GM21381 (cell line): ENCODE results near the gene IGFBP3.

Experiments used
- ATAC-seq: cut with Tn5 transposase; IDR thresholded peaks from one replicate; pipeline ENCODE4 v1.9.1; 2021; ENCODE audit warnings: mild to moderate bottlenecking, moderate library complexity; ENCODE audit not compliant: unreplicated experiment

IGFBP3 gene

DNA sequence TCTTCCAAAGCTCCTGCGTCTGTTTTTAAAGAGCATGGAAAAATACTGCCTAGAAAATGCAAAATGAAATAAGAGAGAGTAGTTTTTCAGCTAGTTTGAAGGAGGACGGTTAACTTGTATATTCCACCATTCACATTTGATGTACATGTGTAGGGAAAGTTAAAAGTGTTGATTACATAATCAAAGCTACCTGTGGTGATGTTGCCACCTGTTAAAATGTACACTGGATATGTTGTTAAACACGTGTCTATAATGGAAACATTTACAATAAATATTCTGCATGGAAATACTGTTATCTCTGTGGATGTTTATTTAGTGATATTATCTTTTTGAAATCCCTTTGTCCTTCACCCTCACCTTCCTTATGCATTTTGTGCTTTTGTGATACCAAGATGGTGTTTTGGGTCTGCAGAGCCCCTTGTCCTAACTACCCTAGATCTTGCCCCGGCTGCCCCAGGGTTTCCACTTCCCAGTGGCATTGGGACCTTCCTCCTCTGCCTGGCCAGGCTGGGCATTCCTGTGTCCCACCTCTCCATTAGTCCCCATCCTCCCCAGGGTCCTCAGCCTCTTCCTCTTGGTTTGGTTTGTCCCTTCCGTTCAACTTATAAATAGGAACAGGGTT lies 27.6 kb downstream of the IGFBP3 start:
- no peak for ATAC-seq

DNA sequence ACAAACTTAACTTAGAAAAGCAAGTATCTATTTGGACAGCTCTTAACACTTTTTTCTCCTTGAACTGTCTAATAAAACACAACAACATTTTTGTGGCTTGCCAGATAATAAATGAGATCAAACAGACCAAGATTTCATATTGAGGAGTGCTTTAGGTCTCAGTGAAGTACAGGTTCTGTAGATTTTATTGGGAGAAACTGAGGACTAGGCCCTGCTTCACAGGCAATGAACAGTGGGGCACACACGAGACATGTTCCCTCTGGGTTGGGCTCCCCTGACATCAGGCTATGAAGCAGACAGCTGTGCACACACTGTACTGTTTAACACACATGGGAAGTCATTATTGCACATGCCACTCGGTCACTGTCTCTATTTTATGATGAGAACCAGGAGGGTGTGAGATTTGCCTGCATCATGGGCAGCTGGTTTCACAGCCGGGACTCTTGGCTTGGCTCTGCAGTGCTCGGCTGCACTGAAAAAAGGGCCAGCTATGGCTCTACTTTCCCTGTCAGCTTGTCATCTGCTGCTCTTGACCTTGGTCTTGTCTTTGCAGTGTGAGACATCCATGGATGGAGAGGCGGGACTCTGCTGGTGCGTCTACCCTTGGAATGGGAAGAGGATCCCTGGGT lies 28.6 kb downstream of the IGFBP3 start:
- no peak for ATAC-seq

DNA sequence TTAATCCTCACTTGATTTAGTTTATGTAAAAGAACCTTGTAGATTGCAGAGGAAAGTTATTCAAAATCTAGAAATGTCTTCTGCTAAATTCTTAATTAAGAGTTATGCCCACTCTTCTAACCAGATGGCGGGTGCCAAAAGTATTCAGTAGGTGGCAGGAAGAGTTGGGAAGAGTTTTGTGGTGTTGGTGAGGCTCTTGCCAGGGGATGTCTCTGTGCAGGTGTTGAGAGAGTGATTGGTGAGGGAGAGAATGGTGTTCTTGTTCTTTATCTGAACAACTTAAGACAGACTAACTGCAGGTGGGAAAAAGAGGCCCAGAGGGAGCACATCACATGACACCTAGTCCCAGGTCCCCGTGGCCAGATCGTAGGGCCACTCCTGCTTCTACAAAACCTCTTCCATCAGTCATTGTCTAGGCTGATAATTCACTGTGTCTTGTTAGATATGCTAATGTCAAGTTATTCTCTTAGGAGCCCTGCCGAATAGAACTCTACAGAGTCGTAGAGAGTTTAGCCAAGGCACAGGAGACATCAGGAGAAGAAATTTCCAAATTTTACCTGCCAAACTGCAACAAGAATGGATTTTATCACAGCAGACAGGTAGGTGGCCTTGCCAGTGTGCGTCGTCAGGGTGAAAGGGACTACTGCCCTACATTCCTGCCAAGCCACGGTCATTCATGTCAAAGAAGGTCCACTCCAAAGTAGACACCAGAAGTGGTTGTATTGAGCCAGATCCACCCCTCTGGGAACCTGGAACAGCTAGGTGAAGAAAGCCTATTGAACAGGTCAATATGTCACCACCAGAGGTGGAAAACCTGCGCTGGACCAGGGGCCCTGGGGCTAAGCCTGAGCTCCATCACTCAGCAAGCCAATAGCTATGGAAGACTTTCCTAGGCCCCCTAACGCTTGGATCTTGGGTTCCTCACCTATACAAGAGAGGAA lies 29.3 kb downstream of the IGFBP3 start:
- ATAC-seq: no peak

DNA sequence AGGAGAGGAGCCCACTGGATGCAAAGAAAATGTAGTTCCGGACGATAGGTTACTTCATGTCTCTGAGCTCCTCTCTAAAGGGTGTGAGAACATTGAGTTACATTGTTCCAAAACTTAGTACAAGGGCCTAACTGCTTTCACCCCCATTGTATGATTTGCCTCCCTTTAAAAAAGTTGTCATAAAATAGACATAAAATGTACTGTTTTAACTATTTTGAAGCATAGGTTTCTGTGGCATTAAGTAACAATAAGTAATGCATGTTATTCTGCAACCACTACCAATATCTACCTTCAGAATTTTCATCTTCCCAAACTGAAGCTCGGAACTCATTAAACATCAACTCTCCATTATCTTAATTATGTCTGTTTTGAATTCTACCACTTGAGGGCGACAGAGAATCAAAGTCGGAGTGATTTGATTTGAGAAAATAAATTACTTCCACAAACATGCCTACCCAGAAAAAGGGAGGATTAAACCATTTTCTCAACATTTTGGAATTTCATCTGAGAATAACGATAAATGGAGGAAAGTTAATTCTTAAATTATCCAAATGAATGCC lies 30.1 kb downstream of the IGFBP3 start:
- no peak for ATAC-seq

DNA sequence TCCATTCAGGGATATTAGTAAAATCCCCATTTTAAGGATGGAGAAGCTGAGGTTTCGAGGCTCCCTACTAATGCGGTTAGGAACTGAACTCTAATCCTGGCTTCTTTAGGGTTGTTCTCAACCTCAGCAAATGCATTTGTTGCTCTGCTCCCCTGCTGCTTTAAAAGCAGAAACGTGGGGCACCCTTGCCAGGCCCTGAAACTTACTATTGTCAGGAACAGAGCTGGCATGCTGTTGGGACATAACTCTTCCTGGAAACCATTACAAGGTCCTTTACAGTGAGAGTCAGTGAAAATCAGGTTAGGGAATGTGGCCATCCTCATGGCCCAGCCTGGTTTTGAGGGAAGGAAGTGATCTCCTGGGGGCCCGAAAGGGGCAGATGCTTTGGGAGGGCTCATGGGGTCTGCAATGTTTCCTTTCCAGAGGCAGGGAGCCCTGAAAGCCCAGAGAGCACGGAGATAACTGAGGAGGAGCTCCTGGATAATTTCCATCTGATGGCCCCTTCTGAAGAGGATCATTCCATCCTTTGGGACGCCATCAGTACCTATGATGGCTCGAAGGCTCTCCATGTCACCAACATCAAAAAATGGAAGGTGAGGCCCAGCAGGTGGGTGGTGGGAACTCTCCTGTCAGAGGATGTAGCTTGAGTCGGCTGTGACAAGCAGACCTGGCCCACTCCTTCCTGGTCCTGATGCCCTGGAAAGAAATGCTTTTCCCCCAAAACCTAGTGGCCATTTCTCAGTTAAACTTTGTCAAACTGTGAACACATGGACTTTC lies 30.8 kb downstream of the IGFBP3 start:
- ATAC-seq: no peak

DNA sequence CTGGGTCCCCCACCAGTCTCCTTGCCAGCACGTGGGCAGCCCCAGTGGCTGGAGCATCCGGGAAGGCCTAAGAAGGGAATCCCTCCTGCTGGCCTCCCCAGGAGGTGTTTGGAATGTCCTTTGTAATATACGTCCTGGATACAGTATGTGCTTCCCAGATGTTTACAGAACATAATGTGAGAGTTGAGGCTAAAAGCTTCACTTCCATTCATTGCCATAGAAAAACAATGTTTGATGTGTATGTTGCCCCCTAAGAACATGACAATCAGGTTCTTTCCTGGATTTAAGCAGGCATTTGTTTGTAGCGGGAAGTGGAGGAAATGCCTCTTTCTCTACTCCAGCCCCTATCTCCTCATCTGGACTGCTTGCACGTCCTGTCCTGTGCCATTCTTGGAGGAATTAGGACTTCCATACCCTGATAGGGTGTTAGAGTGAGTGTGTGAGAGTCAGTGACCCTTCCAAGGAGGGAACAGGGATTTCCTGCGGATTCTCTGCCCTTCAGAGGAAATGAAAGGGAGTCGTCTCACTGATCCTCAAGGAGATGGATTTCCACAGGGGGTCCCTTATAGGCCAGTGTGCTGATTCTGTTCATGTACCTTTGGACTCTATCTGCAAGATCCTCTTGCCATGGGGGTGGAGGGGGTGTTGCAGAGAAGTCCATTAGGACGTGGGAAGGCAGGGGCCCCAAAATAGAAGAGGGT lies 31.6 kb downstream of the IGFBP3 start:
- no peak for ATAC-seq

DNA sequence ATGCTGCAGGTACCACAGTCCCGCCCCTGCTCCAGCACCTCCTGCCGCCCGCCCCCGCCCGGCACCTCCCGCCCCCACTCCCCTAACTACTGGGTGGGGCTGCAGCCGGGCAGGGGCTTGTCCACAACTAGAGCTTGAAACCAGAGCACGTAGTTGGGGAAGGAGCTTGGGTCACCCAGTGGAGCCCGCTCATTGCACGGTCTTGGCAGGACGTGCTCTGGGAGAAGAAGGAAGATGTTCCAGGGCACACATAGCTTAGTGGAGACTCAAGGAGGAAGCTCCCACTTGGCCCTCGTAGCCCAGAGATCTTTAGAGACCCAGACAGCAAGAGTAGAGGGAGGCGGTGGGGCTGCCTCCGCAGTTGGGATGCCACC lies 32.1 kb downstream of the IGFBP3 start:
- ATAC-seq: no peak

DNA sequence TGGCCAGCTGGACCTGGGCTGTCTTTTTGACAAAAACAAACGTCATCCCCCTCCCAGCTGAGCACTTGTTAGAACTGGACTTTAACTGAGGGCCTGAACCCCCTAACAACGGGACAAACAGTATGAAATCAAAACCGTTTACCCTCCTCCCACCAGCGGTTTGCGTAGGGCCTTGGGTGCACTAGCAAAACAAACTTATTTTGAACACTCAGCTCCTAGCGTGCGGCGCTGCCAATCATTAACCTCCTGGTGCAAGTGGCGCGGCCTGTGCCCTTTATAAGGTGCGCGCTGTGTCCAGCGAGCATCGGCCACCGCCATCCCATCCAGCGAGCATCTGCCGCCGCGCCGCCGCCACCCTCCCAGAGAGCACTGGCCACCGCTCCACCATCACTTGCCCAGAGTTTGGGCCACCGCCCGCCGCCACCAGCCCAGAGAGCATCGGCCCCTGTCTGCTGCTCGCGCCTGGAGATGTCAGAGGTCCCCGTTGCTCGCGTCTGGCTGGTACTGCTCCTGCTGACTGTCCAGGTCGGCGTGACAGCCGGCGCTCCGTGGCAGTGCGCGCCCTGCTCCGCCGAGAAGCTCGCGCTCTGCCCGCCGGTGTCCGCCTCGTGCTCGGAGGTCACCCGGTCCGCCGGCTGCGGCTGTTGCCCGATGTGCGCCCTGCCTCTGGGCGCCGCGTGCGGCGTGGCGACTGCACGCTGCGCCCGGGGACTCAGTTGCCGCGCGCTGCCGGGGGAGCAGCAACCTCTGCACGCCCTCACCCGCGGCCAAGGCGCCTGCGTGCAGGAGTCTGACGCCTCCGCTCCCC lies 32.7 kb downstream of the IGFBP3 start, which contains the start of gene IGFBP1:
Gene IGFBP1, plus strand, starts transcription at position 304 of the 808 bp plus-strand sequence. Its CDS starts 165 bp downstream, at position 469.
- no peak for ATAC-seq

DNA sequence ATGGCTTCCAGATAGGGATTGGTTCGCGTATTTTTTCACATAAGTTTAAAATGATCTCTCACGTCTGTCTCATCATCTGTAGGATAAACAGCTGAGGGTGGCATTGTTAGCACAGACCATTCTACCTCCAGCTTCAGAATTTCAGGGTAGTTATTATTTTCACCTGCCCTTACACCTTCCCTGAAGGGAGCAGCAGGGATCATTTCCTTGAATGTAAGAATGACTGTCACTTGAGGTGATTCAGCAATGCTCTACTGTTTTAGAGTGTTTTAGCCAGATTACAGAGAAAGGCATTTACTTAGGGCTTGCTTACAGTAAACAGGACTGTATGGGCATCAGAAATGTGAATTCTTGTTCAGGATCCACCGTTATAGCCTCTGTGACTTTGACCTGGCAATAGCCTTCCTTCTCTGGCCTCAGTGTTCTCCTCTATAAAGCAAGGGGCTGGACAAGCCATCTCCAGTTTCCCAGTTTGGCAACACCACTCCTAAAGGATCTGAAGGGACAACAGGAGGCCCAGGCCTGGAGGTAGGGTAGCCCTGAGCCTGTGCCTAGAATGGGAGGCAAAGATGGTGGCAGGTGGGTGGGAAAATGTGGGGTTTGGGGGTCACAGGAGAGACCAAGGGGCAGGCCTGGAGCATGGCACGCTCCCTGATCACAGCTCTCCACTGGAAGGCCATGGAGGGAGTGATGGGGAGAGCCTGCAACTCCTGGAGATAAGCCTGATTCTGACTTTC lies 34.0 kb downstream of the IGFBP3 start:
- ATAC-seq: no peak

DNA sequence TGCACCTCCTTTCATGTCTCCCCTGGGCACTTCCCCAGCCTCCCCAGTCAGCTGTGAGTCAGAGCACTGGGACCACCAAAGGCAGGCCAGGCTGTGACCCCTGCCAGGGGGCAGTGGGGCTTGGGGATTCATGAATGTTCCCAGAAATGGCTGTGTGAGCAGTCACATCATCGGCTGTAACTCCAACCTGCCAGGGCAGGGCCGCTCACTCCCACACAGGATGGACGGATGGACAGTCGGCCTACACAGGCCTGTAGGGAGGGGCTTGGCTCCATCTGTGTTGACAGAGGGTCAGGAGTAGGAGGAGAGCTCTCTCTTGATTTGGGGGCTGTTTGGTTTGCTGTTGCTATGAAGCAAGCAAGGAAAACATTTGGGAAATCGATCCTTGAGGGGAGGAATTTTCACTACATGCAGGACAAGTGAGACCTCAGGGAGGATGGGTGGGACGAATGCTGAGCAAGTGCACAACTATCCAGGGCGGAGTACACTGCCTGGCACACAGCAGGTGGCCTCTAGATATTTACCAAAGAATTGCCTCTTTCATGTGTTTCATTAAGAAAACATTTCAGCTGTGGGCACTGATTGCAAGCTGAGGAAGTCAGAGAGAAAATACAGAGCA lies 35.7 kb downstream of the IGFBP3 start:
- no peak for ATAC-seq

DNA sequence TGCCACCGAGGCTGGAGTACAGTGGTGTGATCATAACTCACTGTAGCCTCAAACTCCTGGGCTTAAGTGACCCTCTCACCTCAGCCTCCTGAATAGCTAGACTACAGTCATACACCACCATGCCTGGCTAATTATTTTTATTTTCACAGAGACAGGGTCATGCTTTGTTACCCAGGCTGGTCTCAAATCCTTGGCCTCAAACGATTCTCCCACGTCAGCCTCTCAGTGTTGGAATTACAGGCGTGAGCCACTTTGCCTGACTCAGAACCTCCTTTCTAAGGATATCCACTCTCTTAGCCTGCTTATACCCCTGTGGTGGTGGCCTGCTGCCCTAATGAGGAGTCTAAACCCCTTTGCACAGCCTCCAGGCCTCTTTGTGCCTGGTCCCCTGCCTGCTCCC lies 36.9 kb downstream of the IGFBP3 start:
- no peak for ATAC-seq

DNA sequence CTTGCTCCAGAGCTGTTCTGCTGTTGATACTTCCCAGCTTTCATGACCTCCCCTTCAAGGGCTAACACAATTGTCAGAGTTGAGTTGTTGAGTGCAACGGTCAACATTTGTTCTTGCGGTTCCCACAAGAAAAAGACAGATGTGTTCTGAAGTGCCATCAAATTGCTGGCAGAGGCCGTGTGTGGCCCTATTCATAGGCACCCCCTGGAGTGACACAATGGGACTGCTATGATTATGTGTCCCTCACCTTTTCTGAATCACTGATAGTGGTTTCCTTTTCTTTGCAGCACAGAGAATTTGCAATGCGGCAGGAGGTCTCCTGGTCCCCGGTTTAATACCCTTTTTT lies 38.6 kb downstream of the IGFBP3 start:
- no peak for ATAC-seq

DNA sequence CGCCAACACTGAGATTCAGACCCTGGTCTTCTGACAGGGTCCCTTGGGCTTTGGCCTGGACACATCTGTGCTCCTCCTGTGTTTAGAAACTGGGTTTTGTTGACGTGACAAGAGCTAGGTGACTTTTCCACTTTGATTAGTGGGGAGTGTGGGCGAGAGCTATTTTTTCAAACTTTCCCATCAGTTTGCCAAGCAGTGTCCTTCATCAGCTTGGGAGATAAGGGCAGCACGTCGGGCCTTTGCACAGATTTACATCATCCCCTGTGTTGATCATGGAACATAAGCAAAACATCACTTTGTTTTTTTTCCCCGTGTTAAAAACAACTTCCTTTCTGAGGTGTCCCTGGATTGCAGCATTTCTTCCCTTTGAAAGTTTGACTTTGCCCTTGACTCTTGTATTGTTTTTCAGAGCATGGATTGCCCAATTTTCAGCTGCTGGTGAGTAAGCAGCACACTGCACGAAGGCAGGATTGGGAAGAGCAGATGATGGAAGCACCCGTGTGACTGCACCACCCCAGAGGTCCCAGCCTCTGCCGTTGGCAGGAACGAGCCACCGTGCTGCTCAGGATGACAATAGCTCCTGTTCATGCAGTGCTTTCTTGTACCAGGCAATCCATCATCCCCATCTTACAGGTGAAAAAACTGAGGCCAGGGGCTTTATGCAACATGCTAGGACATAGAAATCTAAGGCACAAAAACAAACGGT lies 39.2 kb downstream of the IGFBP3 start:
- no peak for ATAC-seq

DNA sequence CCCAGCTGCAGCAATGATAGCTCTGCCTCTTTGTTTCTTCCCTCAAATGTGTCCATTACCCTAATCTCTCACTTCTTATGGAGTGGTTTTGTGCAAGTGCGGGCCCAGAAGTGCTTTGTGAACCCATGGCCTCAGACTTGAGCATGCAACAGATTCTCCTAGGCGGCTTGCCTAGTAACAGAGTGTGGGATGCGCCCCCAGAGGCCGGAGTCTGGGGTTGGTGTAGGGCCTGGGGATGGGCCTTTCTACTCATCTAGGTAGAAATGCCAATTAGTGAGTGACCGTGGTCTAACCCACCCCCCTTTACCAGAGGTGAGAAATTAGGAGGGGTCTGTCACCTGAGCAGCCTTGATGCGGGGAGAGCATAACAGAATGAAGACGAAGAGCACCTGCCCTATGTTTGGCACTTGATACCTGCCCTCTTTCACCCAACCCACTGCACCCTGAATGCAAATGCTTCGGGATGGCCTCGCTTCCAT lies 39.8 kb downstream of the IGFBP3 start:
- no peak for ATAC-seq

DNA sequence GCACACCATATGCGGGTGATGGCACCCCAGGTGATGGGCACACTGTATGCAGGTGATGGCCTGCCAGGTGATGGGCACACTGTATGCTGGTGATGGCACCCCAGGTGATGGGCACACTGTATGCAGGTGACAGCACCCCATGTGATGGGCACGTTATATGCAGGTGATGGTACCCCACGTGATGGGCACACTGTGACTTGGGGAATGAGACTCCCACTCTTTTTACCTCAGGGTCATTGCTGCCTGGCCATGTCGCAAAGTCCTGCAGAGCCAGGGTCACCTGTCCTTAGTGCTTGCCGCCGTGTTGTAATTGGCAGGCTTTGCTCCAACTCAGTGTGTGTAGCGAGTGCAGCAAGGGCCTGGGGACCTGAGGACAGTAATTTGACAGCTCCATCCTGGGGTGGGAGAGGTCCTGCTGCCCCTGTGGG lies 40.6 kb downstream of the IGFBP3 start:
- ATAC-seq: no peak

DNA sequence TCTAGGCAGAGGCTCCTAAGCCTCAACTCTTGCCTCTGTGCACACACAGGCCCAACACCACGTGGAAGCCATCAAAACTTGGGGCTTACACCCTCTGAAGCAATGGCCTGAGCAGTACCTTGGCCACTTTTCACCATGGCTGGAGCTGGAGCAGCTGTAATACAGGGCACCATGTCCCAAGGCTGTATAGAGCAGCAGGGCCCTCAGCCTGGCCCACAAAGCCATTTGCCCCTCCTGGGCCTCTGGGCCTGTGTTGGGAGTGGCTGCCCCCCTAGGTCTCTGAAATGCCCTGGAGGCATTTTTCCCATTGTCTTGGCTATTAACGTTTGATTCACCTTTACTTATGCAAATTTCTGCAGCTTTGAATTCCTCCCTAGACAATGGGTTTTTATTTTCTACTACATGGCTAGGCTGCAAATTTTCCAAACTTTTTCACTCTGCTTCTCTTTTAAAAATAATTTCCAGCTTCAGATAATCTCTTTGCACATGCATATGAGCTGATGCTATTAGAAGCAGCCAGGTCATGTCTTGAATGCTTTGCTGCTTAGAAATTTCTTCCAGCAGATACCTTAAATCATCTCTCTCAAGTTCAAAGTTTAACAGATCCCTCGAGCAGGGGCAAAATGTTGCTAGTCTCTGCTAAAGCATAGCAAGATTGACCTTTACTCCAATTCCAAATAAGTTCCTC lies 42.5 kb downstream of the IGFBP3 start:
- ATAC-seq: no peak

DNA sequence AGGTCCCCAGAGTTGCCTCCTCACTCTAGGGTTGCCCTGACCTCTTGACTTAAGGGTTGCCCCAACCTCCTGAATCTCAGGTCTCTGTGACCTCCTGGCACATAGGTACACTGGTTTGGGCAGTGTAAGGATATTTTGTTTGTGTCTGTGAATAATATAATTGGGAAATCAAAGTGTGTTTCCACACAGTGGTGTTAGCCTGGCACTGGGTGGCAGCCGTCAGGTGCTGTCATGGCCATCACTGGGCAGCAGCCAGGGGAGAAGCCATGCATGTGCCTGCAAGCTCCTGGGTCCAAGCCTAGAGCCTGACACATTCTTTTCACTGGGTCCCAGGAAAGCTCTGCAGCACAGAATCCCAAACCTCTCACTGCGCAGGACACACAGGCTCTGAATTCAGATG lies 44.6 kb downstream of the IGFBP3 start:
- ATAC-seq: no peak
